ENCODE data around the gene GPC5. TPM values are rescaled to one million over a fixed set of nuclear protein-coding genes. Genes with fewer than 3 reads are reported as not detected.

Gene GPC5
- total RNA-seq, 3 donors from 2014 or later: 0.51 to 1.2 TPM; not detected in 1

GRCh38 chr13:91594061-91594460 lies 195.6 kb downstream of the GPC5 start:
- no peak for ATAC-seq
- TF ChIP-seq CTCF (IDR thresholded peaks at IDR 0.05): no peak
- Histone ChIP-seq H3K36me3 (ENCODE audit: low read depth) (no peaks in the 10 kb centered on the region), H3K9me3 (no peaks in the 10 kb centered on the region), H3K4me3 (no peak overlapping the region), H3K4me1 (ENCODE audit: low read depth) (no peaks in the 10 kb centered on the region)
- no peak for DNase-seq
- intact Hi-C loops (cut with DNase I, micrococcal nuclease): no loop called here

GRCh38 chr13:91595677-91596076 lies 197.3 kb downstream of the GPC5 start:
- Histone ChIP-seq H3K4me1 (ENCODE audit: low read depth) (no peaks in the 10 kb centered on the region), H3K36me3 (ENCODE audit: low read depth) (no peaks in the 10 kb centered on the region), H3K4me3 (no peak overlapping the region), H3K9me3 (no peaks in the 10 kb centered on the region)
- TF ChIP-seq CTCF (IDR thresholded peaks at IDR 0.05): no peak
- DNase-seq (no peak), ATAC-seq (no peak)
- intact Hi-C loops (cut with DNase I, micrococcal nuclease): no loop called here

GRCh38 chr13:91596842-91597241 lies 198.4 kb downstream of the GPC5 start:
- DNase-seq: no peak
- no peak for TF ChIP-seq CTCF (IDR thresholded peaks at IDR 0.05)
- H3K4me1 ChIP-seq (ENCODE audit: low read depth): no peaks in the 10 kb centered on the region
- intact Hi-C loops (cut with DNase I, micrococcal nuclease): no loop called here
- no peaks in the 10 kb centered on the region for H3K9me3 ChIP-seq
- H3K36me3 ChIP-seq (ENCODE audit: low read depth): no peaks in the 10 kb centered on the region
- ATAC-seq: no peak
- H3K4me3 ChIP-seq: no peak overlapping the region

GRCh38 chr13:91598655-91599054 lies 200.2 kb downstream of the GPC5 start:
- Histone ChIP-seq H3K4me1 (ENCODE audit: low read depth) (no peaks in the 10 kb centered on the region), H3K4me3 (no peak overlapping the region), H3K9me3 (no peaks in the 10 kb centered on the region), H3K36me3 (ENCODE audit: low read depth) (no peaks in the 10 kb centered on the region)
- no peak for ATAC-seq
- DNase-seq: no peak
- intact Hi-C loops (cut with DNase I, micrococcal nuclease): no loop called here
- no peak for TF ChIP-seq CTCF (IDR thresholded peaks at IDR 0.05)

GRCh38 chr13:91601273-91601672 lies 202.9 kb downstream of the GPC5 start:
- Histone ChIP-seq H3K4me1 (ENCODE audit: low read depth) (no peaks in the 10 kb centered on the region), H3K9me3 (no peaks in the 10 kb centered on the region), H3K4me3 (no peak overlapping the region), H3K36me3 (ENCODE audit: low read depth) (no peaks in the 10 kb centered on the region)
- intact Hi-C loops (cut with DNase I, micrococcal nuclease): no loop called here
- ATAC-seq (no peak), DNase-seq (no peak)
- no peak for TF ChIP-seq CTCF (IDR thresholded peaks at IDR 0.05)

GRCh38 chr13:91601807-91602206 lies 203.4 kb downstream of the GPC5 start:
- intact Hi-C loops (cut with DNase I, micrococcal nuclease): no loop called here
- Histone ChIP-seq H3K36me3 (ENCODE audit: low read depth) (no peaks in the 10 kb centered on the region), H3K4me3 (no peak overlapping the region), H3K9me3 (no peaks in the 10 kb centered on the region), H3K4me1 (ENCODE audit: low read depth) (no peaks in the 10 kb centered on the region)
- TF ChIP-seq CTCF (IDR thresholded peaks at IDR 0.05): no peak
- DNase-seq (no peak), ATAC-seq (no peak)

All from mucosa of descending colon (tissue), 3 donors.